NCI-H2171 (cell line): Measurements from ENCODE around the gene KIRREL1.

Experiments used
- DNase-seq: peaks from one replicate; lab custom pipeline; 2025; lab: John Stamatoyannopoulos, UW

The KIRREL1 gene

DNA sequence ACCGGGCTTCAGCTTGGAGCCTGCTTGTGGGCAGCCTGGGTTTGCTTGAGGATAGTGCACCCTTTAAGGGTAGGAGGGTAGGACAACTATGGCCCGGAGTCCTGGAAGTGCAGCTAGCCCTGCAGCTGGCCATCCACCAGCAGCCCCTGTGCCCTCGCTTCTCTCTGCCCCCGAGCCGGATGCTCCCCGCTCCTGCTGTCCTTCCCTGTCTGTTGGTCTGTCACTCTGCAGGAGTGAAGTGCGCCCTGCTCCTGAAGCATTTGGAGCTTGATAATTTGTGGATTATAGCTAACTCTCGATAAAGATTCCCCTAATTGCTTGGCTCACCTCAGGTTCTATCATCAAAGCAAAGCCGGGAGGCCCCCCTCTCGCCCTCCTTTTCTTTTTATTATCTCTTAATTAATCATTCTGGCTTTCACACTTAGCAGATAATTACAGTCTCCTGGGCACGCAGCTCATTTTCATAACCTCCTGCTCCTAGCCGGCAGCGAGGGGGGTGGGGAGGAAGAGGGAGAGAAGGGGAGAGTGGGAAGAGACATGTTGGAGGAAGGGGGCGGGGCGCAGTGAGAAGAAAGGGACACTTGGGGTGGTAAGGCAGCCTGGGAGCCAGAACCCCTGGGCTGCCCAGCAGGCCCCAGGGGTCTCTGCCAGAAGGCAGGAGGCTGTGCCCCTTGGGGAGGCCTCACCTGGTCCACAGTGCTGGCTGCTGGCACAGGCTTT, 14.4 kb downstream of the KIRREL1 start:
- no peak for DNase-seq

DNA sequence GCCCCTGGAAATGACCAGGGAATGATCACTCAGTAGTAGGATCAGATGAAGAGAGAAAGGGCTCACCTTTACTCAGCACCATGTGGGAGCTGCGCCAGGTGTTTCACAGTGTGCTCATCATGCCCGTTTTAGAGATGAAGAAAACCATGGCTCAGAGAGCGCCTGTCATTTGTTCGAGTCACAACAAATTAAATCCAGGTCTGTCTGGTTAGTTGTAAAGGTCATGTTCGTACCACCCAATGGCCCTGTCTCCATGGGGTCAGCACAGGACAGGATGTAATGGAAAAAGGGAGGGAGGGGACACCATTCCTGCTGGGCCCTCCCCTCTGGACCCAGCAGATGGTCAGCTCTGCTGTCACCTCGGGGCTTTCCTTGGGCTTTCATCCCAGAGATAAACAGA, 15.2 kb downstream of the KIRREL1 start:
- no peak for DNase-seq

DNA sequence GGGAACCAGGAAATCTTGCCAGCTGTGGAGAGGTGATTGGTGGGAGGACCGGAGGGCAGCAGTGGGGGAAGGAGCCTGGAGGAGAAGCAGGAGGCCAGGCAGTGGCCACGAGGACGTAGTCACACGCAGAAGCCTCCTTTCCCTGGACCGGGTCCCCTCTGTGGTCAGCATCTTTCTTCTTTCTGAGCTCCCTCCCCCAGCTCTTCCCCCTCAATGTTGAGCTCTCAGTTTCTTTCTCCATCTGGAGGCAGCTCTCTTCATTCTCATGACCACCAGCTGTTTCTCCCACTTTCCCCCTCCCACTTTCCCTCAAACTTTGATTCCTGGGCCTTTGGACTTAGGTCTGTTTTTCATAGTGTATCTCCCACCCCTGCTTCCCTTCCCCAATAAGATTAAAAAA, 18.3 kb downstream of the KIRREL1 start:
- no peak for DNase-seq

DNA sequence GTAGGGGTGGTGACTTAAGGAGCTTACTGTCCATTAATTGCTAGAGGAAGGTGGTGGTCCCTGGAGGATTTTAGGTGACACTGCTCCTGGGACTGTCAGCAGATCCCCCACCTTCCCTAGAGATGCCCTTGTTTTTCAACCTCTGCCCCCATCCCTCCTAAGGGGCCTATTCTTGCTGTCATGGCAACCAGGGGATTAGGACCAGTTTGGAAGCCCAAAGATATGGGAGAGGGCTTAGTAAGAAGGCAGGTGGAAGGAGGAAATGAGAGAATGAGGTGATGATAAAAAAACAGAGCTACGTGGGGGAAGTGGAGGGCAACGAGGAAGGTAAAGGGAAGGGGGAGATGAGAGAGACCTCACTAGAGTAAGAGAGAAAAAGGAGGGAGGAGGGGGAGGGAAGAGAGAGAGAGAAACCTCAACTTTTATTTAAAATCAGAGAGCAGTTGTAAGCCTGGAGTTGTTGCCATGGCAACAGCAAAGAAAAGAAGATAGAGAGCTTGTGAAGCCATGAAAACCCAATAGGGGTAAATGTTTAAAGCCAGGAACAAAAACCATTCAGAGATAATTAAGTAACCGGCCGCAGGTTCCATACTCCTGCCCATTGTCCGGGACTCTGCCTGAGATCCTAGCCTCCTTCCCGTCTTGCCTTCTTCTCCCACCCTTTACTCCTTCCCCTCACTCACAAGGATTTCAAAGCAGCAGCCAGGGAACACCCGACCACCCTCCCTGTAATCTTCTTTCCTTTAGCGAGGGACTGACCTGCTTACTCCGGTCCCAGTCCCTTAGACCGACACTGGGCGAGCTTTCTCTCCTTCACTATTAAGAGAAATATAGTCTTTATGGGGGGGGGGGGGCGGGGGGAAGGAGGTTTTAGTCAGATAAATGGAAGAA, 20.6 kb downstream of the KIRREL1 start:
- DNase-seq, result no peak

DNA sequence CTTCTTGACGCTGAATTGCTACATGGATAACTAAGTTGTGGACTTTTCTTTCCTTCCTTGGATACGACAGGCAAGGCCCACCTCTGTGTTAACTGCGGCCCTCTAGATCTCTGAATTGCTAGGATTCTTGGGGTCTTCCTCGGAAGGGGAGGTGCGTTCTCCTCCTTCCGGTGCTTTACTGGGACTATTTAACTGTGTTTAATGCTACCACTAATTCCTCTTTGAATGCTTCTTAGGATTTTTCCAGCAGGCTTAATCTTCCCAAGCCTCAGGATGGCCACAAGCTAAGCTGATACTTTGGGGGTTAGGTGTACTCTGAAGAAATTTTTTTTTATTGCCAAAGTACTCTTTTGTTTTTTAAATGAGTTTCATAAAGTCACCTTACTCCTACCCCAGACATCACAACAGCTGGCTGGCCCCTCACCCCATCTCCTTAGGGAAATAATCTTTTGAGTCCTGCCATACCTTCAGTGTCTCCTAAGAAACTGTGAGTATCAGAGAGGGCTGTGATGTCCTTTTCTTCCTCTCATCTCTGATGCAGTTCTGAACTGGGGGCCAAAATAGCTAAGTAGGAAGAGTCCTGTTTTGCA, 21.4 kb downstream of the KIRREL1 start:
- DNase-seq, result no peak

DNA sequence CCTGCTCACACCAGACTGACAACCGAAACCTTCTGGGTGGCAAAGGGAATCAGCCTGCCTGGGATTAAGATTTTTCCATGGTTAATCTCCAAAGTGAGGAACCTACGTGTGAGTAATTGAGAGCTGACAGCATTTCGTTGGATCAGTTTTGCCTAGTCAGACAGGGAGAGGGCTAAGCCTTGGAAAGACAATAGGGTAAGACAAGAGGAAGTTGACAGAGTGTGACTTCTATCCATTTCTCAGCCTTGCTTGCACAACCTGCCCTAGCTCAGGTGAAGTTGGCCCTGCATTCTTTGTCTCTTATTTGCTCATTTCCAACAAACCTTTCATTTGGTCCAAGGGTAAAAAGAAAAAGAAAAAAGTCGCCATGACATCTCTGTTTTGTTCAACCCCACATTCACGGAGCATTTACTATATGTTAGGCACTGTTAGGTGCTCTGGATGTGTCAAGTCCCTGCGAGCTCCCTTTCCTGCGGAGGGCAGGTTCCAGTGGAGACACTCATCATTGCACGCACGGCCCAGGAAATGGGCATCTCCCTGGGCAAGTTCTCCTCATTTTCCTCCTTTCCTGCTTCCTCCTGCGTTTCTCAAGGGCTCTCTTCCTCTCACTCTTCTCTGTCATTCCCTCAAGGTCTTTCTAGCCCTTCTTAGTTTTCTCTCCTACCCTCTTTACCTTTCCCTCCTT, 23.3 kb downstream of the KIRREL1 start:
- DNase-seq, result no peak

DNA sequence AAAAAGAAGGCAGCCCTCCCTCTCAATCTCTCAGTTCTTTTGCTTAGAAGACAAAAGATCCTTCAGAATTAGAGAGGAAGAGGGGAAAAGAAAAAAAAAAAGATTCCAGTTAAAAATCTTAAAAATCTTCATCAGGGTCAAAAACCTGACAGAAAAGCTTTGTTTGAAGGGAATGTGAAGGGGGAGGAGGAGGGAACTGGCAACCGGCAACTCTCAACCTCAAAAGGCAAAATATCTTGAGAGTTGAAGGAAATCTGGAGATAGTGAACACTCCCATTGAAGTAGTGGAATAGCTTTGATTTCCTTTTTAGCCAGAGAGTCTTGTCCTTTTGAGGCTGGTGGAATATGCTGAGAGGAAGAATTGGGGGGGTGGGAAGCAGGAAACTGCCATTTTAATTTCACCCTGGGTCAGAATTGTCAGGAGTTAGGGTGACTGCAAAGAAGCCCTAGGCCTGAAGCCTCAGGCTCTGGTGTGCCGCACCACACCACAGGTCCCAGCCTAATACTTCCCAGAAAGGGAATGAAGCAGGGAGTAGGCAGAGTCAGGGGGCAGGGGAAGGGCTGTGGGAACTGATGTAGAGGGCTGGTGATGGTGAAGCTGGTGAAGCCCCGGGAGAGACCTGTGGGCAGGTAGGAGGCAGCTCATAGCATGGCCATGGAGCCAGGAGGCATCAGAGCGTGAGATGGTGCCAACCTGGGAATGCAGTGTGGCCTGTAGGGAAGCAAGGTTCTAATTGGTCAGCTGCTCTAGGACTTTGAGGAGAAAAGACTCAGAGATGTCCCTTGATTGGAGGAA, 24.6 kb downstream of the KIRREL1 start:
- DNase-seq, result no peak

DNA sequence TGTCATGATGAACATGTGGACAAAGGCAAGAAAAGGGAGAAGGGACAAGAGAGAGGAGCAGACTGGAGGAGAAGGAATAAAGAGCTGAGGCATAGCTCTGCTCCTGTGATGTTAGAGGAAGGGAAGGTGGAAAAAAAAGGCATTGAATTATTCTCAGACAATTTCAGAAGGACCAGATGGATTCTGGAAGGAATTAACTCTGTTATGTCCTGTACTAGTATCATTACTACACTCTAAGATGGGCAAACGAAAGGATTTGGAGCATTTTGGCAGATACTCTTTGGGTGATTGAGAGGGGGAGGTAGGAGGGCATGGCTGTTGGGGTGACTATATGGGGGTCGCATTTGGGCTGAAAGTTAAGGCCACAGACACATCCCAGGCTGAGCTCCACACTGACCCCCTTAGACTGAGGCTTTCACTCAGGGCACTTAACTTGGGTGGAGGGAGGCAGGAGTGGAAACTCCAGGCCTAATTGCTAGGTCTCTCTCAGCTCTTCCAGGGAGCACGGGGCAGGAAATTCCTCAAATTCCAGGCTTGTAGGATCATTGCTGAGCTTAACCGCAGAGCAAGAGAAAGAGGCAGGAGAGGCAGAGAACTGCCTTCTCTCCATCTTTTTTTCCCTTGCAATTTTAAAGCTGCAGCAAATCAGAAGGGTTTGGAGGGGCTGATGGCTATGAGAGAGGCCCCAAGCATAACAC, 25.9 kb downstream of the KIRREL1 start:
- DNase-seq, result no peak

DNA sequence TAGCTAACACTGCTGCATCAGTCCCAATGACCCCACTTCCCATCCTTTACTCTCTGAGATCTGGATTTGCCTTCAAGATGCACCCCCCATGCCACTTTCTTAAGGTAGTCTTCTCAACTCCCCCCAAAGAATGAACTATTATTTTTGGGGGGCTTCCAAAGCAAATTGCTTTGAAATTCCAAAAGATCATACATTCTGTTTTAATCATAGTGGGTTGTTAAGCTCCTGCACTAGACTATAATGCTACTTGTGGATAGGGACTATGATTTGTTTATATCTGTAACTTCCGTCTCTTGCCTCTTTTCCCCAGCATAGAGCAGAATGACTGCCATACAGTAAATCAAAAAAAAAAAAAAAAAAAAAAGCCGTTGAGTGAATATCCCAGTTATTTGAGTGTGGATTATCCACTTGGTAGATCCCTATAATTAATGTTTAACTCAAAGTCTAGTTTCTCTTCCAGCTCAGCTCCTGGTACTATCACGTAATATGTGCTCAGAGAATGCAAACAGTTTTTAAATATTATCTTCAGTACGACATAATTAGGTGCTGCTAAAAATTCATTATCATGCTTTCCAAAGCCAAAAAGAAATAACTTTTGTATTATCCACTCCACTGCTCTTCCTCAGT, 26.9 kb downstream of the KIRREL1 start:
- no peak for DNase-seq

DNA sequence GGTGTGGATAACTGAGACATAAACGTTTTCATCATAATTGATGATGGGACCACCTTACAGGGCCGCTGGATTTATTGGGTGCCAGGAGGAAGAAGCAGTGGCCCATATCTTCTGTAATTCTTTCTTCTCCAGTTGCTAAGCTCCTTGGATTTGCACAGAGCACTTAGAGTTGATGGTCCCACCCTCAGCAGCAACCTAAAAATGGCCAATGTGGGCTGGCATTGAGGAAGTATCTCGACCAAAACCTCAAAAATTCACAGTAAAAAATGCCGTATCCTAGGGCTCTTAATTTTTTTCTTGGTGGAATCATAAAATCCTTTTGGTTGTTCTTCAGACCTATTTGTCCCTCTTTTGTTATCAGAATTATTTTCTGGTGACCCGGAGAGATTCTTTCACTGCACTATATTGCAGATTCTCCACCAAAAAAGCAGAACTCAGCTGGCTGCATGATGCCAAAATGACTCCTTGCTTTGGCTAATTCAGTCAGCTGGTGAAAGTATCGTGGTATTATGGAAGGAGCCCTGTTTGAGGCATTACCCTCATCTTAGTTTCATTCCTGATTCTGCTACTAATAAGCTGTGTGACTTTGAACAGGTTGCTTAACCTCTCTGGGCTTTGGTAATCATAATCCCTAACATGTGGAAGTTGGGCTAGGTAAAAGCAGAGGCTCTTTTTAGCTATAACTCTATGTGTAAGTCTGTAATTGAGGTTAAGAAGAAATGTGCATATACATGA, 27.6 kb downstream of the KIRREL1 start:
- DNase-seq, result no peak

DNA sequence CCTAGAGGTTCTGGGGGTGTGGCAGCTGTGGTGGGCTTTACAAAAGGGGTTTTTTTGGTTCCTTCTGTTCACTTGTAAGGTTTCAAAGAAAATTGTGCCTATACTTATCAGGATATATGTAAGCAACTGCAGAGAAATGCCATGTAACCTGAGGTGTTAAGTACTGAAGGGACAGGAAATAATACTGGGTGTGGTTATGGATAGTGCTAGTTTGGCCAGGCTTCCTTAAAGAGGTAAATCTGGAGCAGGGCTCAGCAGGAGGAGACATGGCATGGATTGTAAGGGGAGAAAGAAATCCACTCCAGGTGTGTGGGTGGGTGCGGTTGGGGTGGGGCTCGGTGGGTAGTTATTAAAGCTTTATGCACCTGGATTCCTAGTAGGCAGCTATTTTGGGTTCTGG, 28.3 kb downstream of the KIRREL1 start:
- DNase-seq, result no peak

DNA sequence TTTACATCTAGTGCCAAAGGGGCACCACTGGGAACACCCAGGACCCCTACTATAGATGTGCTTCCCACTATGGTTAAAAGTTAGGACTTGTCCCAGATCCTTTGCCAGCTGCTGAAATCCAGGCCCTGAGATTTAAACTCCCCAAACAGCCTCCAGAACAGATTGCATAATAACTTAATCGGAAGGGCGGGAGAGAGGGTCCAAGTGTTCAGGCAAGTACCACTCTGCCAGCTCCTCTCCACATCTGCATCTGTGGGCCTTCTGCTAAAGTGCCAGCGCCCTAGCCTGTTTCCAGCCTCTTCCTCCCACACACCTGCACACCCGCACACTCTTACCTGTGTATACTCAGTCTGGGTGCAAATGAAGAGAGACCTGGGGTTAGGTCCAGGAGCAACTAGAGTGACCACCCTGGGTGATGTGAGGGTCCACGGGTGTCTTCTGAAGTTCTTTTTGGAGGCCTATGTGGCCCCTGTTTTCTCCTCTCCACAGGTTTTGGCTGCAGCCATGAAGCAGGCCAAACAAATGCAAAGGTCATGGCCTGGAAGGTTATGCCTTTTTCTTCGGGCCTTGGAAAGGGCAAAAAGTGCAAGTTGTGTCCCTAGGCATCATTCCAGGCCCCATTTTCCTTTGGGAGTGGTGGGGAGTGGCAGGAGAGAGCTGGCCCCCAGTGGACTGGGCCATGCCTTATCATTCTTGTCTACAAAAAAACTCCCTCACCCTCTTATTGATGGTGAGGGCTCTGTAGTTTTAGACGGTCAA, 29.3 kb downstream of the KIRREL1 start:
- DNase-seq, result no peak

DNA sequence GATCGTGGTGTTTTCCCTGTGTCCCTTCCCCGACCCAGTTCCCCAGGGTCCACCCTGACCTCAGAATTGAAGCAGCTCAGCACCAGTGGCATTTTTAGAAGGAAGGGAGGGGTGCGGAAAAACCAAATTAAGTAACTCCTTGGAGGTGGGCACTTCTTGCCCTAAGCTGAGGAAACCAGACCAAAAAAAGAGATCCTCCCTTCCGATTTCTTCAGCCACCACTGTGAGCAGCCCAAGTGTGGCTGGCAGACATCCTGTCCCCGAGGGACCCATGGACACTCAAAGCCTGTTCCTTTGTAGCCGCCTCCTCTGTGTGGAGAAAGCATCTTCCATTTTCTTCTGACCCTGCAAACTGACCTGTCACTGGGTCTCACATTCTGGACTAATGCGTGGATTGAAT, 31.3 kb downstream of the KIRREL1 start:
- DNase-seq, result no peak

DNA sequence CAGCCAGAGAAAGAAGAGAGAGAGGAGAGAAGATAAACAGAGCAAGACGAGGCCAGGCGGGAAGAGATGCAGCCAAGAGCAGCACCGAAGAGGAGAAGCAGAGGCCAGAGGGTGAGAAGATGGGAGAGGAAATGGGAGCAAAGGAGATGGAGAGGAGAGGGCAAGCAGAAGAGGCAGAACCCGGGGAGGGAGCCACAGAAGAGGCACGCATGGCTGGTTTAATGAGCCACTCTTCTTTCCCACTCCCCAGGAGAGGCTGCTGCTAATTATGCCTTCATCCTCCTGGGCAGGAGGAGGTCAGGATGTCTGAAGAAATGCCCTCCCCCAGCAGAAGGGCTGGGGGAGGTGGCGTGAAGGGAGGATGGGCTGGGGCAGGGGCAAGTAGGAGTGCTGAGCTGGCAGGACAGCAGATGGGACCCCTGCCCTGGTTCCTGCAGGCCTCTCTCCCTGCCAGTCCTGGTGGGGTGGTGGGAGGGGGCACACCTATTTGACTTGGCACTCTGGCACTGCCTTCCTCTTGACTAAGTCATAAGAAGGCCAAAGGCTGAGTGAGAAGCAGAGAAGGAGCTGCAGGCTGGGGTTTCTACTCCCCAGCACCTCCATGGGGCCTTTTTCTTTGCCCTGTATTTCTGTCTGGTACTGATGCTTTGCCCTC, 32.3 kb downstream of the KIRREL1 start:
- no peak for DNase-seq

DNA sequence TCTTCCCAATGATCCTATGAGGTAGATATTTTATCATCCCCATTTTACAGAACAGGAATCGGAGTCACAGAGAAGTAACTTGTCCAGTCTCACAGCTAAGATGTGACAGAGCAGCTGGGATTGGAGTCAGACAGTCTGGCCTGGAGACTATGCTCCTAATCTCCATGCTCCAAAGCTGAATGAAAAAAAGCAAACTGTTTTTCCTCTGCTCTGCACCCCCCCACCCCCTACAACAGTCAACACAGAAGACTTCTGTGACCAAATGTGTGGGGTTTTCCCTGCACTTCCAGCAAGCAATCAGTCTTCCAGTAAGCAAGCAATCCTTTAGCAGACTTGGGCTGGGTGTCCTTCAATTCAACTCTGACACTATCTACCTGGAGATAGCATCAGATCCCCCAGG, 33.2 kb downstream of the KIRREL1 start:
- DNase-seq, result no peak

DNA sequence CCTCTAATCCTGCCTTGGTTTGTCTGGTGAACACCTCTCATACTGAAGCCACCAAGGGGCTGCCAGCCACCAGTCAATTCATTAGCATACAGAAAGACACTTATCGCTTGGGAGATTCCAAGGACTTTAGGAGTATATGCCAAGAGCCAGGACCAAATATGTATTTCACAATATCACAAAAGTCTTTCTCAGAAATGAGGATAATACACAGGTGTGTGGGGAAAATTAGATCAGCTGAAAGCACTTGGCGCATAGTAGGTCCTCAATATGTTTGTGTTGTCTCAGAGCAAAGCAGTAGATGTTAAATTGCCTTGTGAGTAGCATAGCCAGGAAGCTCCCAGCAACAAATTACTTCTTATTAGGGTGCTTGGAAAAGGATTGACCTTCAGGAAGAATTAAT, 34.1 kb downstream of the KIRREL1 start:
- no peak for DNase-seq

DNA sequence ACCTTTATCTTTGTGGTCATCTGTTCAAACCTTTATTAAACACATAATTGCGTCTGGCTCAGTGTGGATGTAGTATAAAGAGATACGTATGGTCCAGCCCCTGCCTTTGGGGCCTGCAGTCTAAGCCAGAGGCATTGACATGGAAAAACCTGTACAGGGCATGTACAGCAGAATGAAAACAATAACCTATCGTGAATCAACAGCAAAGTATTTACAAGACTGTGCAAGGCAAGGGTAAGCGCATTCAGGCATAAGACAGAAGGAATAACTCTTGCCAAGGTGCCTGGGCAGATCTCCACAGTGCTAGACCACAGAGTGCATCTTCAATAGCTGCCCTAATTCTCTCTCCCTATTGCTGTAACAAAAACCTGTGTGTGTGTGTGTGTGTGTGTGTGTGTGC, 35.5 kb downstream of the KIRREL1 start:
- no peak for DNase-seq

DNA sequence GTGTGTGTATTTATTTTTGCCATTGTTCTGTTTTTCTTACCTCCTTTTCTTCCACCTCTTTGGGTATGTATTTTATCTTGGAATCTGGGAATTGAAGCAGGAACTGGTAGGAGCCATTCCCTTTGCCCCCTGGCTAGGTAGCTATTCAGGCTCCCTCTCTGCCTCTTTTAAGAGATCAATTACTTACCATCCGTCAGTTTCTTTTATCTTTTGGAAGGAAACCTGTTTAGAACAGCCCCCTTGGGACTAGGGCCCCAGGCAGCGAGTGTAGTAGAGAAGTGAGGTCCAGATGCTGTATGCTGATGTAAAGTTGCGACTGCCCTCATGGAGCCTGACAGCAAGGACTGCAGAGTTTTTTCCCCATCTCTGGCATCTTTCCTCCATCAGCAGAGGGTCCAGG, 41.6 kb downstream of the KIRREL1 start:
- DNase-seq, result no peak
